Measurements from ENCODE around the gene PGLYRP3. TPM values are rescaled to one million over a fixed set of nuclear protein-coding genes. Genes with fewer than 3 reads are reported as not detected.
"Not testable (repeated sequence)": the region's sequence is repeated elsewhere in the genome, so short reads cannot be mapped to it uniquely, and the experiment has no call there.

Gene PGLYRP3
- polyA plus RNA-seq, 6 donors from 2014 or later = not detected

DNA sequence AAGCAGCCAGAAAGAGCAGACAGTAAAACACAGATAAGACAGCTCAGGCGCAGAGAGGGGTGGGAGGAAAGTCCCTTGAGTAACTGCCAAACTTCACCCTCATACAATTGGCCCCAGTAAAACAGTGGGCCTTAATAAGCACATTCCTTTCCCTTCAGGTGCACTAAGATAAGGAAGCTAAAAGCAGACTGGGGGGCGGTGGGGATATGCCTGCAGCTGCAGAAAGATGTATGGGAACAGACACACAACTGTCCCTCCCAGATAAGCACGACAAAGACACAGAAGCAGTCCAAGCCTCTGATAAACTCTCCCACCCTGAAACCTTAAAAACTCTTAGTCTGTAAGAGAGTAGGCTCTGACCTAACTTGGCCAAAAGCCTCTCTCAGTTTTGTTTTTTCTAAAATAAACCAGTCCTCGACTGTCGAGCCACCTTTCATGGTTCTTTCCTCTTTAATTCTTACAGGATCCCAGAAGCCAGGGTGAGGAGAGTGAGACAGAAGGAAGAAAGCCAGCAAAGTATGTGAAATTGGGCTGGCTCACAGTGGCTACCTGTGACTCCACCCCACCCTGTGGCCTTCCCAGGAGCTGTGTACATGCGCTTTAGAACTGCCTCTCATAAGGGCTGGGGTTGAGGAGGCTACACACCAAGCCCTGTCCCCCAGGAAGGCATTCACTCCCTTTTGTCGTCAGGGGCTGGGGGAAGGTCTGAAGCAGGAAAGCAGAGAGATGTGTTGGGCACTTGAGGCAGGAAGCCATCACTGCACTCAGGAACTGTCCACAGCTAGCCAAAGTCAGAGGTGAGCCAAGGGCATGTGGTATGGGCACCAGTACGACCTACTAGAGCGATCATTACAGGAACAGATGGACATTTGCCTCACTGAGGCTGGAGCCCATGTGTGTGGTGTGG, 31.3 kb upstream of the PGLYRP3 start:
- peaks cover 23 to 36% (median 23%) of the 10 kb centered on the region in 3 donors for H3K4me1 Mint-ChIP-seq
- peaks cover 0 to under 1% of the 10 kb centered on the region in 2 donors for H3K36me3 Mint-ChIP-seq
- H3K27ac Mint-ChIP-seq = no peak overlapping the region
- ATAC-seq (ENCODE audit: low read depth in 2 of 2) = no peak
- peaks cover 81 to 84% (median 82%) of the 10 kb centered on the region in 3 donors for H3K27me3 Mint-ChIP-seq
- no peak overlapping the region for H3K4me3 Mint-ChIP-seq
- H3K9me3 Mint-ChIP-seq = no peaks in the 10 kb centered on the region
- no peak for DNase-seq

DNA sequence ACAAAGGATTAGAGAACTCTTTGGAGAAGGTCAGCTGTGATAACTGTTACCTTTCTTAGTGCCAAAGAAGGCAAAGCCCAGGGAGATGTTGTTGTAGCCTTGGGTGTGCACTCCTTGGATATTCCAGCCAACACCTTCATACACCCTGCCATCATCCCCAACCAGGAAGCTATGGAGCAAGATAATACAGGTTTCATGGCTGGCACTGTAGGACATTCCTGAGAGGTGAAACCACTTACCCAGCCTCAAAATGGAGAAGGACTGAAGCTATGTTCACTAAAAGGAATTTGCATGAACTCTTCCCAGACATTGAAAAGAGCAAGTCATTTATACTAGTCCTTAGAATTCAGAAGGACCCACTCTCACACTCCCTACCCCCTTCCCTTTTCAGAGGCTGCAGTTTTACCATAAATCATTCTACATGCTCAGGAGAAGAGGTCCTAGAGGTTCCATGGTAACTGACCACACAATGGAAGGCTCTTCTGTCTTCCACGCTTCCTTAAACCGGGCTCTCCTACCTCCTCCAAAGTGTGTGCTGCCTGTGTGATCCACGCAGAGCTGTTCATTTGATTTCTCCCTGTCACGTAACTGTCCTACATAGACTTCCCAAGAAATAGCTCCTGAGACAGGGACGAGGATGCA, 30.4 kb upstream of the PGLYRP3 start:
- no peak for DNase-seq
- H3K27ac Mint-ChIP-seq = no peak overlapping the region
- H3K4me3 Mint-ChIP-seq = no peak overlapping the region
- peaks cover 0 to 5% (median 0%) of the 10 kb centered on the region in 7 donors for H3K9me3 Mint-ChIP-seq
- H3K27me3 Mint-ChIP-seq = peaks cover 81 to 84% (median 82%) of the 10 kb centered on the region in 3 donors
- H3K36me3 Mint-ChIP-seq = peaks cover 0 to 9% of the 10 kb centered on the region in 2 donors
- ATAC-seq (ENCODE audit: low read depth in 2 of 2) = no peak
- H3K4me1 Mint-ChIP-seq = peaks cover 23 to 36% (median 23%) of the 10 kb centered on the region in 3 donors

DNA sequence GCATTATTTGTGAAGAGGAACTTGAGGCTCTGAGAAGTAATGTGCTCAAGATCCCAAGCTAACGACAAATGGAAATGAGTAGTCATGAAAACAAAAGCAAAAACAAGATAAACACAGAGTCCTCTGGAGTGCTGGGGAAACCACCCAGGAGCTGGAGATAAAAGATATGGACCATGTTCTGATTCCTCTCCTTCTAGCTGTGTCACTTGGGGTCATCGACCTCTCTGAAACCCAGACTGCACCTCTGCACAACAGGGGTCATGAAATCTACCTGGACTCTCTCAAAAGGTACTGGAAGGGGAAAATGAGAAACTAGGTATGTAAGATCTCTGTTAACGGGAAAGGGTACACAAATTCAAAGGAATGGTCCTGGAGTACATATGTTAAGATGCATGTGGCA, 29.4 kb upstream of the PGLYRP3 start:
- Mint-ChIP-seq H3K27me3 (peaks cover 80 to 88% (median 81%) of the 10 kb centered on the region in 3 donors), H3K4me3 (no peak overlapping the region), H3K9me3 (peaks cover 0 to 5% (median 0%) of the 10 kb centered on the region in 7 donors), H3K27ac (no peak overlapping the region), H3K4me1 (peaks cover 23 to 36% (median 23%) of the 10 kb centered on the region in 3 donors), H3K36me3 (peaks cover 0 to 11% of the 10 kb centered on the region in 2 donors)
- ATAC-seq (ENCODE audit: low read depth in 2 of 2) (no peak), DNase-seq (no peak)

DNA sequence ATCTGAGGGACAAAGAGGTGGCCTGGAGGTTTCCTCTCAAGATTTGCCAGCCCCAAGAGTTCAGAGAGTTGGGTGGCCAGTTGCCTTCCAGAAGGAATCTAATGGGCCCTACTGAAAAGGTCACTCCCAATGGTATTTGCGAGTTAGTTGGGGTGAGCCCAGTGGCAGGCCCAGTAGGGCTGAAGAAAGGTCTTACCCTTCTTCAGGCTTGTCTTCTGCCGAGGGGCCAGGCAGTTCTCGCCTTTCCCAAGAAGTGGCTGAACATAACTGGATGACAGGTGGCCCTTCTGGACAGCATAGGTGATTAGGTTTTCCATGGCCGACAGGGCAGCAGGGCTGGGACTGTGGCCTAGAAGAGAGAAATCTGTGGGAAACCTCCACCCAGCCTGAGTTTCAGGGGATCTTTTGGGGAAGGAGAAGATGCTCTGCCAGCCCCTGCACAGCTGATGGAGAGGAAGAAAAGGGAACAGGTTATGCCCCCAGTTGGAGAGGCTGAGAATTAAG, 28.7 kb upstream of the PGLYRP3 start:
- Mint-ChIP-seq H3K27ac (no peak overlapping the region), H3K36me3 (peaks cover 0 to 11% of the 10 kb centered on the region in 2 donors), H3K4me1 (peaks cover 19 to 33% (median 20%) of the 10 kb centered on the region in 3 donors), H3K27me3 (peaks cover 79 to 88% (median 84%) of the 10 kb centered on the region in 3 donors), H3K4me3 (no peak overlapping the region), H3K9me3 (peaks cover 0 to 5% (median 0%) of the 10 kb centered on the region in 7 donors)
- DNase-seq (no peak), ATAC-seq (ENCODE audit: low read depth in 2 of 2) (no peak)

DNA sequence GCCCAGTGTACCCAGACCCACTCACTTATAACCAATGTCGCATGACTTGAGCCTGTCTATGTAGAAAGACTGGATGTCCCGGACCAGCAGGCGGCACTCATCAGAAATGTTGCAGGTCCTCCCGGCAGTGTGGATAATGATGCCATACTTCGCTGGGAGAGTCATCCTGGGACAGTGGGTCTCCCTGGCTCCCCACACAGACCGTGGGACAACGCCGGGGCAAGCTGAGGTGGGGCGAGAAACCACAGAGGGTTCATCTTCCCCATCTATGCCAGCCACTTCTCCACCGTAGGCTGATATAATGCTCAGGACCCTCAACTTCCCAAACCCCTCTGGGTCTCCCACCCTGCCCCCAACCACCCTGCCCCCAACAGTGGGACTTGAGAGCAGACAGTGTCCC, 27.6 kb upstream of the PGLYRP3 start:
- Mint-ChIP-seq H3K4me3 (peak overlapping the region in 1 of 8 donors; percentile 4), H3K27ac (no peak overlapping the region), H3K4me1 (peaks cover 8 to 22% (median 9%) of the 10 kb centered on the region in 3 donors), H3K9me3 (peaks cover 0 to 5% (median 0%) of the 10 kb centered on the region in 7 donors), H3K36me3 (peaks cover 0 to 11% of the 10 kb centered on the region in 2 donors), H3K27me3 (peaks cover 75 to 88% (median 81%) of the 10 kb centered on the region in 3 donors)
- ATAC-seq (ENCODE audit: low read depth in 2 of 2) (no peak), DNase-seq (no peak)

DNA sequence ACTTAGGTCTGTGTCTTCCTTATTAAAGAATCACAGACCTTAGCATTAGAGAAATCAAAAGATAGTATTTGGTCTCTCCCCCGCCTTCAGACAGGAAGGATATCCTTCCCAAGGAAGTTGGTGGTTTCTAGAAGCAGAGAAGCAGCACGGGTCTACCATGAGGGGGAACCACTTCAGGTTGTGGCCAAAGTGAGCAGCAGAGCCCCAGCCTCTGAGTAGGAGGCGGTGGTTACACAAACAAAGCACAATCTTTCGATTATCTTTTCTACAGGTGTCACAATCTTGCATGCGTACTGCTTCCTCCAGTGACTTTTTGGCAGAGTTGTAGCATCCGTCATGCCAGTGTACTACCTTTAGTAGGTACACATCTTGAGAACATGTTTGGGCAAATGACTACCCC, 27.1 kb upstream of the PGLYRP3 start:
- Mint-ChIP-seq H3K9me3 (peaks cover 0 to 5% (median 0%) of the 10 kb centered on the region in 7 donors), H3K27me3 (peaks cover 72 to 83% (median 77%) of the 10 kb centered on the region in 3 donors), H3K36me3 (peaks cover 0 to 11% of the 10 kb centered on the region in 2 donors), H3K4me3 (no peak overlapping the region), H3K27ac (no peak overlapping the region), H3K4me1 (peaks cover 6 to 16% (median 7%) of the 10 kb centered on the region in 3 donors)
- DNase-seq (no peak), ATAC-seq (ENCODE audit: low read depth in 2 of 2) (no peak)

DNA sequence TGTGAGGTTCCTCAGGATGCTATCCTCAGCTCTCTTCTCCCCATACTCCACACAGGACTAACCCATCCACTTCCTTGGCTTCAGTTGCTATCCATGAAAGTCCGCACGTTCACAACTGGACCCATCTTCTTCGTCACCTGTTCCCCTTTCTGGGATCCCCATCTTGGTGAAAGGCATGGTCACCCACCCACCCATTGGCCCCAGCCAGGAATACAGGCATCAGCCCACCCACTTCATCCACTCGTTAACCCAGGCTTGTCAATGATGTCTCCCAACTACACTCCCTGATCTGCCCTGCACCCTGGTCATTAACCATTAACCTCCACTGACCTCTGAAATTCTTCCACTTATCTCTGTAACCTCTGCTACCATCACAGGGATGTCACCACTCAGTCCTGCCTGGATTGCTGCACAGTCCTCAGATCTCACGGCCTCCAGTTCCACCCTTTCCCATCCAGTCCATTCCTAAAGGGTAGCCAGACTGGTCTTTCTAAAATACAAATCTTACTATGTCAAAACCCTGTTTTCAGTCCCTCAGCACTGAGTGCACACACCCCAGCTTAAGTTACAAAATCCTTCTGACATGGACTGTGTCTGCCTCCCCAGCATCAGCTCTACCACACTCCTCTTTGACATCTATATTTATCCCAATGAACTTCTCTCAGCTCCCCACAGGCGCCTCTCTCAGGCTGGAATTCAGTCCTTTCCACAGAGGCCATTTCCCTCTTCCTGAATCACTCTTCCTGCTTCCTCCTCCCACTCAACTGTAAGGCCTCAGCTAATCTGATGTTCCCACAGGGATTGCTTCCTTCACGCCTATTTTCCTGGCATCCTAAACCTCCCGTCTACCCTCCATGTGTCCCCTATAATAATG, 25.5 kb upstream of the PGLYRP3 start:
- Mint-ChIP-seq H3K4me1 (peaks cover 0 to 2% (median 0%) of the 10 kb centered on the region in 3 donors), H3K9me3 (peaks cover 0 to 7% (median 2%) of the 10 kb centered on the region in 7 donors), H3K27me3 (peaks cover 63 to 72% (median 64%) of the 10 kb centered on the region in 3 donors), H3K27ac (no peak overlapping the region), H3K4me3 (no peak overlapping the region), H3K36me3 (peaks cover 0 to 11% of the 10 kb centered on the region in 2 donors)
- ATAC-seq (ENCODE audit: low read depth in 2 of 2) = no peak
- DNase-seq = no peak

DNA sequence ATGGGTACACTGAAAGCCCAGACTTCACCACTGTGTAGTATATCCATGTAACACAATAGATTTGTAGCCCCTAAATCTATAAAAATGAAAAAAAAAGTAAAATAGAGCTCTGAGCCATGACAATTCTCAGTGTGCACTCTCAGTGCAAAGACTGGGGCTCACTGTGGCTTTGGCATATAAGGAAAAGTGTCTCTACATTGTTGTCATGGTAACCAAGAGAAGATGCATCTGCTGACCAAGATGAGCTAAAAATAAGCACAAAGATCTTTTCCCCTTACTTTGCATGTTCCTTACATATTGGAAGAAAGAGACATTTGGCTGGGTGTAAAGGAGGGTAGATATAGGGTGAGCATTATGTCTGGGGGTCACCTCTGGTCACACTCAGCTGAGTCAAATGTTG, 23.9 kb upstream of the PGLYRP3 start:
- no peak for ATAC-seq (ENCODE audit: low read depth in 2 of 2)
- Mint-ChIP-seq H3K4me1 (peaks cover 0 to 2% (median 0%) of the 10 kb centered on the region in 3 donors), H3K27me3 (peaks cover 54 to 65% (median 56%) of the 10 kb centered on the region in 3 donors), H3K27ac (no peak overlapping the region), H3K36me3 (peaks cover 0 to 25% of the 10 kb centered on the region in 2 donors), H3K4me3 (no peak overlapping the region), H3K9me3 (peaks cover 5 to 22% (median 13%) of the 10 kb centered on the region in 7 donors)
- no peak for DNase-seq

DNA sequence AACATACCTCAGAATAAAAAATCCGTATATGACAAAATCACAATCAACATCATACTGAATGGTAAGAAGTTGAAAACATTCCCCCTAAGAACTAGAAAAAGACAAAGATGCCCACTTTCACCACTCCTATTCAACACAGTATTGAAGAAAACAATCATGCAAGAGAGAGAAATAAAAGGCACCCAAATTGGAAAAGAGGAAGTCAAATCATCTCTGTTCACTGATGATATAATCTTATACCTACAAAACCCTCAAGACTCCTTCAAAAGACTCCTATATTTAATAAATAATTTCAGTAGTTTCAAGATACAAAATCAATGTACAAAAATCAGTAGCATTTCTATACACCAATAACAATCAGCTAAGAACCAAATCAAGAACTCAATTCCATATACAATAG, 21.1 kb upstream of the PGLYRP3 start:
- DNase-seq (no peak), ATAC-seq (ENCODE audit: low read depth in 2 of 2) (no peak)
- H3K27me3 Mint-ChIP-seq = peaks cover 42 to 68% (median 55%) of the 10 kb centered on the region in 3 donors
- H3K4me3 Mint-ChIP-seq = no peak overlapping the region
- peaks cover 0 to 3% (median 0%) of the 10 kb centered on the region in 3 donors for H3K4me1 Mint-ChIP-seq
- no peak overlapping the region for H3K27ac Mint-ChIP-seq
- peaks cover 6 to 46% (median 31%) of the 10 kb centered on the region in 7 donors for H3K9me3 Mint-ChIP-seq
- H3K36me3 Mint-ChIP-seq = peaks cover 0 to 33% of the 10 kb centered on the region in 2 donors

DNA sequence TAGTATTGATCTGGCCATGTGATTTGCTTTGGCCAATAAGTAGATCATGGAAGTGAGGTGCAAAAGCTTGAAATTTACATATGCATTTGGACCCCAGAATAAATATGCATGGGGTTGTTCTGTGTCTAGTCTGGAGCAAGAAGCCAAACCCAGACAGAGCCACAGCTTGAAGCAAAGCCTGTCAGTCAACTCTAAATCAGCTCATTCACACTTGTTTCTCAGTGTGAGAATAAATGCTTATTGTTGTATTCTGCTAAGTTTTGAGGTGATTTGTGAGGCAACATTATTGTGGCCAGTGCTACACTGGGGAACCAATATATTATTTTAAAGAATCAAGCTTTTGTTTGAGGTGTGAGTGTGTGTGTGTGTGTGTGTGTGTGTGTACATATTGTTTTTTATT, 12.2 kb upstream of the PGLYRP3 start:
- no peak overlapping the region for H3K27ac Mint-ChIP-seq
- peaks cover 0 to 29% (median 13%) of the 10 kb centered on the region in 3 donors for H3K27me3 Mint-ChIP-seq
- no peak overlapping the region for H3K4me3 Mint-ChIP-seq
- H3K36me3 Mint-ChIP-seq = peaks cover 4 to 28% of the 10 kb centered on the region in 2 donors
- H3K9me3 Mint-ChIP-seq = peaks cover 10 to 83% (median 42%) of the 10 kb centered on the region in 7 donors
- no peak for DNase-seq
- no peak for ATAC-seq (ENCODE audit: low read depth in 2 of 2)
- no peaks in the 10 kb centered on the region for H3K4me1 Mint-ChIP-seq

DNA sequence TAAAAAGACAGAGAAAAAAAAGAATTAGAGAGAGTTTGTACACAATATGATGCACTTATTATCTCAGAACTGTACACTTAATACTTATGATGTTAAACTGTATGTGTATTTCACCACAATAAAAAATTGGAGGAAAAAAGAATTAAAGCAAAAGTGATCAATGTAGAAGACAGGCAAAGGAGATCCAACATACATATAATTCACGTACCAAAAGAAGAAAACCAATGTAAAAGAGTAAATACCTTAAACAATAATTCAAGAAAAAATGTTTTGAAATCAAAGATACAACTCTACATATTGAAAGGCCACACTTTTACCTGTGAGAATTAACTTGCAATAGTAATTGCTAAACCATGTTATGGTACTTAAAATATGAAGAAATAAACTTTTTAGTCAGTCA, 9.8 kb upstream of the PGLYRP3 start:
- H3K27ac Mint-ChIP-seq = no peak overlapping the region
- H3K36me3 Mint-ChIP-seq = peaks cover 4 to 16% of the 10 kb centered on the region in 2 donors
- peaks cover 0 to 37% (median 15%) of the 10 kb centered on the region in 3 donors for H3K27me3 Mint-ChIP-seq
- ATAC-seq (ENCODE audit: low read depth in 2 of 2) = no peak
- no peak overlapping the region for H3K4me3 Mint-ChIP-seq
- no peak for DNase-seq
- H3K4me1 Mint-ChIP-seq = no peaks in the 10 kb centered on the region
- H3K9me3 Mint-ChIP-seq = peaks cover 5 to 59% (median 26%) of the 10 kb centered on the region in 7 donors

DNA sequence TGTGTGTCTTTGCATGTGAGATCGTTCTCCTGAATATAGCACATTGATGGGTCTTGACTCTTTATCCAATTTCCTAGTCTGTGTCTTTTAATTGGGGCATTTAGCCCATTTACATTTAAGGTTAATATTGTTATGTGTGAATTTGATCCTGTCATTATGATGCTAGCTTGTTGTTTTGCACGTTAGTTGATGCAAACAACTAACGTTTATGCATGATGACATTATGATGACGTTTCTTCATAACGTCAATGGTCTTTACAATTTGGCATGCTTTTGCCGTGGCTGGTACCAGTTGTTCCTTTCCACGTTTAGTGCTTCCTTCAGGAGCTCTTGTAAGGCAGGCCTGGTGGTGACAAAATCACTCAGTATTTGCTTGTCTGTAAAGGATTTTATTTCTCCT, 5.4 kb upstream of the PGLYRP3 start:
- H3K27ac Mint-ChIP-seq; H3K4me3 Mint-ChIP-seq; H3K4me1 Mint-ChIP-seq; ATAC-seq (ENCODE audit: low read depth in 2 of 2); DNase-seq: not testable (repeated sequence)
- peaks cover 7 to 55% (median 27%) of the 10 kb centered on the region in 3 donors for H3K27me3 Mint-ChIP-seq
- H3K36me3 Mint-ChIP-seq = peaks cover 0 to 16% of the 10 kb centered on the region in 2 donors
- H3K9me3 Mint-ChIP-seq = peaks cover 5 to 36% (median 27%) of the 10 kb centered on the region in 7 donors
